Measurements from ENCODE around the gene SLC9A9. TPM values are rescaled to one million over a fixed set of nuclear protein-coding genes. Genes with fewer than 3 reads are reported as not detected.
A peak's percentile ranks its signal among the peaks of the same experiment; 100 is the strongest.

Gene SLC9A9
- total and polyA plus RNA-seq, 9 of the 15 experiments (the other 6 are each of a cell fraction or from before 2014, with no cell fraction given) = 0.03 to 0.13 TPM; not detected in 7

GRCh38 chr3:143366672-143367071 lies 481.6 kb downstream of the SLC9A9 start:
- Histone ChIP-seq H3K79me2 (ENCODE audit: control insufficient read depth, insufficient read depth, low read length) (no peaks in the 10 kb centered on the region), H3K9ac (ENCODE audit: insufficient read depth in 1 of 2, low read depth in 2 of 2, low read length in 2 of 2) (no peak overlapping the region), H3K27ac (ENCODE audit: extremely low read depth, low read depth, low read length) (no peak overlapping the region), H3K4me2 (ENCODE audit: insufficient read depth, low read length) (no peak overlapping the region), H4K20me1 (replicated peaks; ENCODE audit: control insufficient read depth, insufficient read depth, low read length) (no peaks in the 10 kb centered on the region), H3K9me1 (ENCODE audit: control insufficient read depth, insufficient read depth, low read length) (no peaks in the 10 kb centered on the region), H3K4me1 (replicated peaks in 1 of 2; ENCODE audit: control insufficient read depth in 2 of 2, insufficient read depth in 2 of 2, low read length in 2 of 2) (peaks cover 10 to 34% of the 10 kb centered on the region in 2 experiments), H3K27me3 (ENCODE audit: control insufficient read depth in 2 of 2, insufficient read depth in 2 of 2, low read length in 2 of 2) (no peaks in the 10 kb centered on the region), H3K9me3 (replicated peaks; ENCODE audit: control insufficient read depth, insufficient read depth, low read depth, low read length) (no peaks in the 10 kb centered on the region), H2AFZ (ENCODE audit: low read depth, low read length) (peak overlapping the region; percentile 78), H3K4me3 (no peak overlapping the region), H3K36me3 (ENCODE audit: control insufficient read depth, insufficient read depth, low read length) (no peaks in the 10 kb centered on the region)
- 0% methylated on average over 1 of the region's 1 CpG for WGBS (ENCODE audit: insufficient coverage, low coverage, missing lambda C conversion rate)
- in situ Hi-C loops (cut with MboI) (no loop called here), intact Hi-C loops (cut with micrococcal nuclease) (no loop called here)
- DNase-seq (ENCODE audit: extremely low read depth in 1 of 4, low spot score in 3 of 4) (peak in 2 of 4 experiments; percentile 58 to 62), ATAC-seq (peak; percentile 92), FAIRE-seq (peak; percentile 79)
- ChIA-PET CTCF (ENCODE audit: low intra/inter-chr PET ratio) (no interaction called here), POLR2A (interaction anchor here (0.8 to 1.3 kb wide), 2 partner anchors 9 to 224 kb away, joined by 3 to 4 read pairs; no protein-coding TSS in a partner anchor)
- no TSS peak for BruUV-seq (replicated peaks)
- TF ChIP-seq ZNF197 (CRISPR knock-in tag; IDR thresholded peaks at IDR 0.05; ENCODE audit: low read depth) (no peak), RBM25 (IDR thresholded peaks at IDR 0.05; ENCODE audit: low read depth, low read length, severe bottlenecking) (peak; percentile 33), HDAC6 (IDR thresholded peaks at IDR 0.05; ENCODE audit: low read depth, low read length) (no peak), KLF13 (tag; IDR thresholded peaks at IDR 0.05; ENCODE audit: borderline replicate concordance, low read depth) (no peak), CBX3 (IDR thresholded peaks at IDR 0.05; ENCODE audit: borderline replicate concordance in 1 of 2, low read length in 2 of 2) (no peak), ZNF707 (CRISPR knock-in tag; conservative IDR thresholded peaks at IDR 0.05) (no peak), HNRNPLL (IDR thresholded peaks at IDR 0.05; ENCODE audit: low read depth, low read length, poor library complexity, severe bottlenecking) (no peak), JUND (IDR thresholded peaks at IDR 0.05; ENCODE audit: borderline replicate concordance, low read depth, low read length) (0 out of 2 replicates have a peak, but pooled peaks have one; percentile 13), JUND (tag; IDR thresholded peaks at IDR 0.05; ENCODE audit: borderline replicate concordance, low read depth, low read length) (no peak), RCOR1 (IDR thresholded peaks at IDR 0.05; ENCODE audit: borderline replicate concordance in 1 of 2, low read depth in 2 of 2, low read length in 2 of 2) (peak in 1 of 2 experiments; percentile 68; a peak in 2 of 4 replicates), ZKSCAN1 (IDR thresholded peaks at IDR 0.05; ENCODE audit: low read depth, low read length) (no peak), ZNF589 (CRISPR knock-in tag; IDR thresholded peaks at IDR 0.05; ENCODE audit: low read depth) (no peak), MEF2A (IDR thresholded peaks at IDR 0.05; ENCODE audit: control insufficient read depth, low read depth, low read length) (no peak), CTBP1 (IDR thresholded peaks at IDR 0.05; ENCODE audit: borderline replicate concordance) (peak; percentile 16; the same call in 1 of the 2 replicates), CREB1 (IDR thresholded peaks at IDR 0.05) (no peak), CREB1 (CRISPR knock-in tag; IDR thresholded peaks at IDR 0.05) (no peak), RAD21 (CRISPR knock-in tag; conservative IDR thresholded peaks at IDR 0.05 in 1 of 2, IDR thresholded peaks at IDR 0.05 in 1 of 2) (peak; percentile 33 to 41), SMAD3 (CRISPR knock-in tag; conservative IDR thresholded peaks at IDR 0.05) (no peak)
- TF ChIP-seq, protein P1, sequence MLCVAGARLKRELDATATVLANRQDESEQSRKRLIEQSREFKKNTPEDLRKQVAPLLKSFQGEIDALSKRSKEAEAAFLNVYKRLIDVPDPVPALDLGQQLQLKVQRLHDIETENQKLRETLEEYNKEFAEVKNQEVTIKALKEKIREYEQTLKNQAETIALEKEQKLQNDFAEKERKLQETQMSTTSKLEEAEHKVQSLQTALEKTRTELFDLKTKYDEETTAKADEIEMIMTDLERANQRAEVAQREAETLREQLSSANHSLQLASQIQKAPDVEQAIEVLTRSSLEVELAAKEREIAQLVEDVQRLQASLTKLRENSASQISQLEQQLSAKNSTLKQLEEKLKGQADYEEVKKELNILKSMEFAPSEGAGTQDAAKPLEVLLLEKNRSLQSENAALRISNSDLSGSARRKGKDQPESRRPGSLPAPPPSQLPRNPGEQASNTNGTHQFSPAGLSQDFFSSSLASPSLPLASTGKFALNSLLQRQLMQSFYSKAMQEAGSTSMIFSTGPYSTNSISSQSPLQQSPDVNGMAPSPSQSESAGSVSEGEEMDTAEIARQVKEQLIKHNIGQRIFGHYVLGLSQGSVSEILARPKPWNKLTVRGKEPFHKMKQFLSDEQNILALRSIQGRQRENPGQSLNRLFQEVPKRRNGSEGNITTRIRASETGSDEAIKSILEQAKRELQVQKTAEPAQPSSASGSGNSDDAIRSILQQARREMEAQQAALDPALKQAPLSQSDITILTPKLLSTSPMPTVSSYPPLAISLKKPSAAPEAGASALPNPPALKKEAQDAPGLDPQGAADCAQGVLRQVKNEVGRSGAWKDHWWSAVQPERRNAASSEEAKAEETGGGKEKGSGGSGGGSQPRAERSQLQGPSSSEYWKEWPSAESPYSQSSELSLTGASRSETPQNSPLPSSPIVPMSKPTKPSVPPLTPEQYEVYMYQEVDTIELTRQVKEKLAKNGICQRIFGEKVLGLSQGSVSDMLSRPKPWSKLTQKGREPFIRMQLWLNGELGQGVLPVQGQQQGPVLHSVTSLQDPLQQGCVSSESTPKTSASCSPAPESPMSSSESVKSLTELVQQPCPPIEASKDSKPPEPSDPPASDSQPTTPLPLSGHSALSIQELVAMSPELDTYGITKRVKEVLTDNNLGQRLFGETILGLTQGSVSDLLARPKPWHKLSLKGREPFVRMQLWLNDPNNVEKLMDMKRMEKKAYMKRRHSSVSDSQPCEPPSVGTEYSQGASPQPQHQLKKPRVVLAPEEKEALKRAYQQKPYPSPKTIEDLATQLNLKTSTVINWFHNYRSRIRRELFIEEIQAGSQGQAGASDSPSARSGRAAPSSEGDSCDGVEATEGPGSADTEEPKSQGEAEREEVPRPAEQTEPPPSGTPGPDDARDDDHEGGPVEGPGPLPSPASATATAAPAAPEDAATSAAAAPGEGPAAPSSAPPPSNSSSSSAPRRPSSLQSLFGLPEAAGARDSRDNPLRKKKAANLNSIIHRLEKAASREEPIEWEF (CRISPR knock-in tag; IDR thresholded peaks at IDR 0.05) = no peak
